CD4-positive, alpha-beta memory T cell (primary cell): Measurements from ENCODE around the gene FNIP2. TPM values are rescaled to one million over a fixed set of nuclear protein-coding genes. Genes with fewer than 3 reads are reported as not detected.

Source experiments
- CTCF ChIA-PET: fragments of 350-600 bp; sonication (Branson Sonifier 250); formaldehyde crosslinking; loops from one replicate; lab custom pipeline; 2021; ENCODE audit warnings: inconsistent platforms; ENCODE audit not compliant: partially characterized antibody; lab: Charles Lee
- POLR2A ChIA-PET: fragments of 350-600 bp; sonication (Branson Sonifier 250); formaldehyde crosslinking; loops from one replicate; lab custom pipeline; 2021; ENCODE audit not compliant: partially characterized antibody; lab: Charles Lee
- DNase-seq, 5 donors: peaks; one replicate each; pipeline versions ENCODE4 v3.0.0 to v3.0.0-alpha.2; 2020 to 2022; ENCODE audit warnings: mixed read lengths in 1 of 5
- H3K27ac ChIP-seq: one replicate; pipeline ENCODE4 v1.7.0; 2013; ENCODE audit warnings: low read depth, low read length
- H3K27me3 ChIP-seq: 2 replicates; pipeline ENCODE4 v1.7.0; 2013; ENCODE audit warnings: mild to moderate bottlenecking, low read length, moderate library complexity; ENCODE audit not compliant: insufficient read depth
- H3K36me3 ChIP-seq: 2 replicates; pipeline ENCODE4 v1.7.0; 2013; ENCODE audit warnings: mild to moderate bottlenecking, low read length, moderate library complexity; ENCODE audit not compliant: insufficient read depth
- H3K4me1 ChIP-seq: 2 replicates; pipeline ENCODE4 v1.7.0; 2013; ENCODE audit warnings: mild to moderate bottlenecking, low read length, moderate library complexity; ENCODE audit not compliant: insufficient read depth
- H3K4me3 ChIP-seq, 2 donors: one replicate each; pipeline ENCODE4 v1.7.0; 2013; ENCODE audit warnings: low read length in 2 of 2, mild to moderate bottlenecking in 1 of 2
- H3K9me3 ChIP-seq, 2 donors: one replicate each; pipeline ENCODE4 v1.7.0; 2013; ENCODE audit warnings: low read length in 2 of 2, control low read depth in 1 of 2; ENCODE audit not compliant: control insufficient read depth in 1 of 2
- H3K27ac Mint-ChIP-seq, 7 donors: one replicate each; pipeline ENCODE4 v1.8.0; 2020 to 2021; ENCODE audit warnings: mixed read lengths in 7 of 7, mild to moderate bottlenecking in 6 of 7, inconsistent platforms in 3 of 7, moderate library complexity in 3 of 7
- H3K27me3 Mint-ChIP-seq, 2 donors: one replicate each; pipeline ENCODE4 v1.8.0; 2020 to 2021; ENCODE audit warnings: mixed read lengths in 2 of 2
- H3K36me3 Mint-ChIP-seq, 2 donors: one replicate each; pipeline ENCODE4 v1.8.0; 2020 to 2021; ENCODE audit warnings: mixed read lengths in 2 of 2, inconsistent platforms in 1 of 2, mild to moderate bottlenecking in 1 of 2
- H3K4me1 Mint-ChIP-seq, 4 donors: one replicate each; pipeline ENCODE4 v1.8.0; 2020 to 2021; ENCODE audit warnings: mixed read lengths in 4 of 4, mild to moderate bottlenecking in 1 of 4
- H3K4me3 Mint-ChIP-seq, 8 donors: one replicate each; pipeline ENCODE4 v1.8.0; 2020 to 2021; ENCODE audit warnings: mixed read lengths in 8 of 8, mild to moderate bottlenecking in 7 of 8, moderate library complexity in 6 of 8, inconsistent platforms in 3 of 8
- H3K9me3 Mint-ChIP-seq, 8 donors: one replicate each; pipeline ENCODE4 v1.8.0; 2020 to 2021; ENCODE audit warnings: mixed read lengths in 8 of 8, mild to moderate bottlenecking in 5 of 8, inconsistent platforms in 3 of 8, moderate library complexity in 1 of 8
- intact Hi-C: fragments of 100-400 bp; cut with micrococcal nuclease; formaldehyde crosslinking; loops from one replicate; pipeline ENCODE4 v1.15.1; 2023
- polyA plus RNA-seq, 2 donors: library from polyadenylated mRNA; unstranded; fragments of 300-500 nt; fragmentation: Illumina TruSeq; gene quantifications; one replicate each; pipeline ENCODE4 v1.2.3, GENCODE V29; 2021
- total RNA-seq, 2 experiments: library from RNA; stranded (reverse); gene quantifications; one replicate each; pipeline ENCODE4 v1.2.3, GENCODE V29; 2021

FNIP2 gene
- total and polyA plus RNA-seq, 4 experiments from 2014 or later: 2.4 to 9.4 (median 6.4) TPM

DNA sequence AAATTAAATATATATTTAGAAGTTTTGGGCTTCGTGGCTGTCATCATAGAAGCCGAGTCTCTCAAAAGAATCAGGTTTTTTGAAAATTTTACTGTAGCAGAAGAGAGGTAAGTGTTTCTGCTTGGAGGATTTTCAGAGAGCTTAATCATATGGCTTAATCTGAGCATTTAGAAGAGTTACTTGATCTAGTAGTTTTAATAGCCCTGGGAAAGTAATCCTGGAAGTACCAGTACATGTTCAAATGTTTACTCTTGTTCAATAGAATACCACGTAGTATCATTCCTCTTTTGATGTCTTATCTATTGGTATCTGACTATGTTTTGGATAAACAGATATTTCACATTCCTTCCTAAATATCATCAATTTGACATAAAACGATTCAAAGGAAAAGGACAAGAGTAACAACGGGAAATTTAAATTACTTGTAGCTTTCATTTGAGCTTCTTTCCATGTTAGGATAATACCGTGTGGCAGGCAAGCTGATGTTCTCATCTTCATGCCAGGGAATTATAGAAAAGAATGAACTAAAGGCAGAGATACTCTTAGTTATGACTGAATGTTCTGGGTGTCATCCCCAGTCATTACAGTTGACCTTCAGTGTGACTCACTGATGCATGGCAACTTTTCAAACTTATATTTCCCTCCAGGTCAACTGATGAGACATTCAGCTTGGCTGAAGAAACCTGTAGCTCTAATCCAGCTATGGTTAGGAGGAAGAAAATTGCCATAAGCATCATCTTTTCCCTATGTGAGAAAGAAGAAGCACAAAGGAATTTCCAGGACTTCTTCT lies 89.8 kb downstream of the FNIP2 start:
- Mint-ChIP-seq H3K4me1 (no peaks in the 10 kb centered on the region), H3K36me3 (peaks cover 27 to 36% of the 10 kb centered on the region in 2 donors), H3K27ac (no peak overlapping the region), H3K4me3 (no peak overlapping the region), H3K9me3 (no peaks in the 10 kb centered on the region), H3K27me3 (no peaks in the 10 kb centered on the region)
- H3K27me3 ChIP-seq: no peaks in the 10 kb centered on the region
- CTCF ChIA-PET: interaction anchor here (0.7 to 4.1 kb wide), 10 partner anchors 10 to 344 kb away, joined by 3 to 34 read pairs (median 4); no protein-coding TSS in a partner anchor
- intact Hi-C loops: no loop called here
- H3K9me3 ChIP-seq: no peaks in the 10 kb centered on the region
- no peak for DNase-seq
- peaks cover 20% of the 10 kb centered on the region for H3K36me3 ChIP-seq
- no peaks in the 10 kb centered on the region for H3K4me1 ChIP-seq
- H3K4me3 ChIP-seq: no peak overlapping the region
- POLR2A ChIA-PET: no interaction called here
- H3K27ac ChIP-seq: no peak overlapping the region

DNA sequence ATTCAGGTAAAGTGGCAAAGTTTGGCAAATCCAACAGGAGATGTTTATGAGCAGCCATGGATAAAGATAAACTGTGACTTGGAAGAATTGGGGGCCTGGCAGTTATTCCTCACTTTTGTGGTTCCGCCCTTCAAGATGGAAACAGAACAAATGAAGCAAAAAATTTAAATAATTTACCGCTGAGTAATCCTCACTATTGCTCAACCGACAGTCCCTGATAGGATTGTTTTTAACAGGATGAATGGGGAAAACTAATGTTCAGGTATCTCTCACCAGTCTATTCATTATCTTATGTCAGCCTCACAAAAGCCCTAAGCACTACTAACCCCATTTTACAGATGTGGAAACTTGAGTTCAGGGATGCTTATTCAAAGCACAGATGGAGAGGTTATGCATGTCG lies 90.8 kb downstream of the FNIP2 start:
- CTCF ChIA-PET: no interaction called here
- H3K9me3 Mint-ChIP-seq: no peaks in the 10 kb centered on the region
- H3K4me1 Mint-ChIP-seq: no peaks in the 10 kb centered on the region
- Histone ChIP-seq H3K27me3 (no peaks in the 10 kb centered on the region), H3K9me3 (no peaks in the 10 kb centered on the region), H3K4me1 (no peaks in the 10 kb centered on the region), H3K27ac (no peak overlapping the region), H3K36me3 (peaks cover 20% of the 10 kb centered on the region), H3K4me3 (no peak overlapping the region)
- intact Hi-C loops: no loop called here
- no peak for DNase-seq
- H3K4me3 Mint-ChIP-seq: no peak overlapping the region
- no peaks in the 10 kb centered on the region for H3K27me3 Mint-ChIP-seq
- peaks cover 30 to 38% of the 10 kb centered on the region in 2 donors for H3K36me3 Mint-ChIP-seq
- POLR2A ChIA-PET: no interaction called here
- H3K27ac Mint-ChIP-seq: peak overlapping the region in 1 of 7 donors; percentile 55

DNA sequence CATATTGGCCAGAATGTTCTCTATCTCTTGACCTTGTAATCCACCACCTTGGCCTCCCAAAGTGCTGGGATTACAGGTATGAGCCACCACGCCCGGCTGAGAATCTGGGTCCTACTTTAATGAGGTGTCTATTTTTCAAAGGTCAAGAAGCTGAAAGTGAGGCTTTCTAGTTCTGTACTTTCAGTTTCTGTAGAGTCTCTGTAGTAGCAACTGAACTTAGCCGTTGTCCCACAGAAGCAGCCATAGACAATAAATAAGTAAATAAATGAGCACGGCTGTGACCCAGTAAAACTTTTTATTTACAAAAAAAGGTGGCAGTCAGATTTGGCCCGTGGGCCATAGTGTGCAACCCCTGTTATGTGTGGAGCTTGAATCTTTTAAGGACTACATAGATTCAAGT lies 92.0 kb downstream of the FNIP2 start:
- Mint-ChIP-seq H3K27ac (no peak overlapping the region), H3K4me1 (no peaks in the 10 kb centered on the region), H3K36me3 (peaks cover 32 to 41% of the 10 kb centered on the region in 2 donors), H3K9me3 (no peaks in the 10 kb centered on the region), H3K27me3 (no peaks in the 10 kb centered on the region), H3K4me3 (no peak overlapping the region)
- Histone ChIP-seq H3K36me3 (peaks cover 20% of the 10 kb centered on the region), H3K27me3 (no peaks in the 10 kb centered on the region), H3K4me1 (no peaks in the 10 kb centered on the region), H3K27ac (no peak overlapping the region), H3K9me3 (no peaks in the 10 kb centered on the region), H3K4me3 (no peak overlapping the region)
- no peak for DNase-seq
- intact Hi-C loops: no loop called here
- POLR2A ChIA-PET: no interaction called here
- CTCF ChIA-PET: interaction anchor here (1.7 to 2.4 kb wide), 2 partner anchors 9 to 342 kb away, joined by 8 to 10 read pairs; no protein-coding TSS in a partner anchor

DNA sequence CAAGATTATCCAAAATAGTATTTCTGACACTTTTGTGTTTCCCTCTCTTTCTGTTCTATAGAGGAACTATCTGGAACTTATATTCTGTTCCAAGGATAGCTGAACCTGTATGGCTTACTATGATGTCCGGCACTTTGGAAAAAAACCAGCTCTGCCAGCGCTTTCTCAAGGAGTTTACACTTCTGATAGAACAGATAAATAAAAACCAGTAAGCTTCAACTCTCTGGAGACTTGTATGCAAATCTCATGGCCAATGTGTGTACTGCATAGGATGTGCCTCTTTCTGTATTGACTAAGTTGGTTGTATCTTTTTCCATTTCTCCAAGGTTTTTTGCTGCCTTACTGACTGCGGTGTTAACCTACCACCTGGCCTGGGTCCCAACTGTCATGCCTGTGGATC lies 92.5 kb downstream of the FNIP2 start:
- ChIA-PET POLR2A (no interaction called here), CTCF (interaction anchor here (1.7 to 2.4 kb wide), 2 partner anchors 9 to 342 kb away, joined by 8 to 10 read pairs; no protein-coding TSS in a partner anchor)
- DNase-seq: no peak
- Mint-ChIP-seq H3K27ac (peak overlapping the region in 1 of 7 donors; percentile 68), H3K36me3 (peaks cover 32 to 41% of the 10 kb centered on the region in 2 donors), H3K9me3 (no peaks in the 10 kb centered on the region), H3K4me3 (no peak overlapping the region), H3K4me1 (no peaks in the 10 kb centered on the region), H3K27me3 (no peaks in the 10 kb centered on the region)
- intact Hi-C loops: no loop called here
- Histone ChIP-seq H3K4me1 (no peaks in the 10 kb centered on the region), H3K9me3 (no peaks in the 10 kb centered on the region), H3K27me3 (no peaks in the 10 kb centered on the region), H3K27ac (no peak overlapping the region), H3K36me3 (peaks cover 20% of the 10 kb centered on the region), H3K4me3 (no peak overlapping the region)

DNA sequence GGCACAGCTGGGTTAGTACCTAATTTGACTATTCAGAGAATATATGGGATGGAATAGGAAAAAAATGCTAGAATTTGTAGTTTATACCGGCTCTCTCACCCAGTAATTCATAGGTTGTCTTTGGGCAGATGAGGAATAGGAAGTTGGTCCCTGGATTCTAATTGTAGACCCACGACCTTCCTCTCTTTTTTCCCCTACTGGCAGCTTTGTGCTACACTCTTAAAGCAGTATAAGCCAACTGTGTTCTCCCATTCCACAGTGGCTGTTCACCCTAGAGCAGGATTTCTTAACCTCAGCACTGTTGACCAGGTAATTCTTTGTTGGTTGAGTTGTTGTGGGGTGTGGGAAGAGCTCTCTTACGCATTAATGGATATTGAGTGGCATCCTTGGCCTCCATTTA lies 92.9 kb downstream of the FNIP2 start:
- peak overlapping the region in 1 of 7 donors; percentile 68 for H3K27ac Mint-ChIP-seq
- no peak for DNase-seq
- no peaks in the 10 kb centered on the region for H3K9me3 ChIP-seq
- H3K4me3 Mint-ChIP-seq: no peak overlapping the region
- H3K9me3 Mint-ChIP-seq: no peaks in the 10 kb centered on the region
- H3K36me3 Mint-ChIP-seq: peaks cover 32 to 41% of the 10 kb centered on the region in 2 donors
- H3K4me1 ChIP-seq: no peaks in the 10 kb centered on the region
- H3K27me3 Mint-ChIP-seq: no peaks in the 10 kb centered on the region
- ChIA-PET POLR2A (interaction anchor here (0.6 kb wide), 1 partner anchor 243 kb away, joined by 3 read pairs; no protein-coding TSS in a partner anchor), CTCF (interaction anchor here (0.8 to 2.4 kb wide), 3 partner anchors 8 to 341 kb away, joined by 3 to 10 read pairs (median 8); no protein-coding TSS in a partner anchor)
- H3K4me1 Mint-ChIP-seq: no peaks in the 10 kb centered on the region
- no peak overlapping the region for H3K27ac ChIP-seq
- intact Hi-C loops: no loop called here
- peaks cover 20% of the 10 kb centered on the region for H3K36me3 ChIP-seq
- no peak overlapping the region for H3K4me3 ChIP-seq
- H3K27me3 ChIP-seq: no peaks in the 10 kb centered on the region

DNA sequence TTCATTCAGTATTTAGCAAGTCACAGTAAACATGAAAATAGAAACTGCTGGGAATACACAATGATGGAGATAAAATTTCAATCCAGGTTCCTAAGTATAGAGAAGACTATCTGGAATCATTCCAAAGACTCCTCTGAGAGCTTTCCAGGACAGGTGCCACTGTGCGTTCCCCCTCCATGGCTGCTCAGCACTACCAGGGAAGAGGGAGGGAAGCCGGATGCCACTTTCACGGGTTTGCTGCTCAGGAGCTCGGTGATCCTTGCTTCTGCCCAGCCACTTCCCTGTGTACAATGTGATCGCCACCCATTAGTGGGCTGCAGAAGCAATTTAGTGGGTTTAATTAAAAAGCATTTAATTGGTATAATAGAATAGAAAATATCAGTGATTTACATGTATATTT lies 94.5 kb downstream of the FNIP2 start:
- no peak overlapping the region for H3K4me3 ChIP-seq
- no peaks in the 10 kb centered on the region for H3K9me3 ChIP-seq
- no peak overlapping the region for H3K4me3 Mint-ChIP-seq
- CTCF ChIA-PET: interaction anchor here (0.5 kb wide), 1 partner anchor 30 kb away, joined by 3 read pairs; no protein-coding TSS in a partner anchor
- H3K9me3 Mint-ChIP-seq: peaks cover 0 to 2% (median 0%) of the 10 kb centered on the region in 8 donors
- H3K27me3 ChIP-seq: no peaks in the 10 kb centered on the region
- H3K4me1 Mint-ChIP-seq: no peaks in the 10 kb centered on the region
- H3K4me1 ChIP-seq: no peaks in the 10 kb centered on the region
- H3K27me3 Mint-ChIP-seq: no peaks in the 10 kb centered on the region
- no peak overlapping the region for H3K27ac ChIP-seq
- intact Hi-C loops: no loop called here
- H3K27ac Mint-ChIP-seq: no peak overlapping the region
- POLR2A ChIA-PET: no interaction called here
- peaks cover 42 to 50% of the 10 kb centered on the region in 2 donors for H3K36me3 Mint-ChIP-seq
- peaks cover 20% of the 10 kb centered on the region for H3K36me3 ChIP-seq
- DNase-seq: no peak

DNA sequence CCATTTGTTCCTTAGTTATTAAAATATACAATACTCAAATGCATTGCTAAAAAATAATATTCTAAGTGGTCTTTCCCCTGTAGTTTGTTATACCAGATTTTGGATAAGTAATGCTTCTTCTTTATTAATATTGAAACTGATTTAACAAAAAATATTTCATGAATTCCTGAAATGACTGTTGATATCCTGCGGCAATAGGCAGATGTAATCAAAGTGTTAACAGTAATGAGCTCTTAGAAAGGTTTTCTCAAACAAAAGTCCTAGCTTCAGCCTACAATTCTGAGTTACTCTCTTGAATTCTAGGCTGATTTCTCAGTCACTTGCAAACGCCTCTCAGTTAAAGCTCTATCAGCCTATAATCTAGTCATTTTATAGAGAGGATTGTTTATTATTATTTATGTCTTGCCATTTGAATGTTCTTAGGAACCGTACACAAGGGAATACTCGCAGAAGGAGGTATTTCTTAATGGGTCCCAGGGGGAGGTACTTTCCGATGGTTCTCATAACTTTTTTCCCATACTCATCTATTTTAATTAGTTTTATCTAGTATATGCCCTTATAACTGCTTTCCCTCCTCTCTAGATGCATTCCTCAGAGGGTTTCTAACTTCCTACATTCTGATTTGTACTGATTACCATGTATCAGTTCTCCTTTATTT lies 96.8 kb downstream of the FNIP2 start:
- Histone ChIP-seq H3K4me1 (no peaks in the 10 kb centered on the region), H3K27ac (no peak overlapping the region), H3K36me3 (peaks cover 13% of the 10 kb centered on the region), H3K27me3 (no peaks in the 10 kb centered on the region), H3K9me3 (no peaks in the 10 kb centered on the region), H3K4me3 (no peak overlapping the region)
- H3K4me1 Mint-ChIP-seq: no peaks in the 10 kb centered on the region
- intact Hi-C loops: no loop called here
- peaks cover 50 to 57% of the 10 kb centered on the region in 2 donors for H3K36me3 Mint-ChIP-seq
- ChIA-PET POLR2A (no interaction called here), CTCF (interaction anchor here (1.3 to 1.9 kb wide), 2 partner anchors 9 to 36 kb away, joined by 3 to 5 read pairs; no protein-coding TSS in a partner anchor)
- H3K4me3 Mint-ChIP-seq: no peak overlapping the region
- H3K27me3 Mint-ChIP-seq: no peaks in the 10 kb centered on the region
- no peak for DNase-seq
- H3K27ac Mint-ChIP-seq: no peak overlapping the region
- peaks cover 0 to 2% (median 0%) of the 10 kb centered on the region in 8 donors for H3K9me3 Mint-ChIP-seq
